ENCODE data around the gene MPST. TPM values are rescaled to one million over a fixed set of nuclear protein-coding genes. Genes with fewer than 3 reads are reported as not detected.

MPST gene
- total RNA-seq, 1 experiment from 2014 or later = 66.6 TPM

DNA sequence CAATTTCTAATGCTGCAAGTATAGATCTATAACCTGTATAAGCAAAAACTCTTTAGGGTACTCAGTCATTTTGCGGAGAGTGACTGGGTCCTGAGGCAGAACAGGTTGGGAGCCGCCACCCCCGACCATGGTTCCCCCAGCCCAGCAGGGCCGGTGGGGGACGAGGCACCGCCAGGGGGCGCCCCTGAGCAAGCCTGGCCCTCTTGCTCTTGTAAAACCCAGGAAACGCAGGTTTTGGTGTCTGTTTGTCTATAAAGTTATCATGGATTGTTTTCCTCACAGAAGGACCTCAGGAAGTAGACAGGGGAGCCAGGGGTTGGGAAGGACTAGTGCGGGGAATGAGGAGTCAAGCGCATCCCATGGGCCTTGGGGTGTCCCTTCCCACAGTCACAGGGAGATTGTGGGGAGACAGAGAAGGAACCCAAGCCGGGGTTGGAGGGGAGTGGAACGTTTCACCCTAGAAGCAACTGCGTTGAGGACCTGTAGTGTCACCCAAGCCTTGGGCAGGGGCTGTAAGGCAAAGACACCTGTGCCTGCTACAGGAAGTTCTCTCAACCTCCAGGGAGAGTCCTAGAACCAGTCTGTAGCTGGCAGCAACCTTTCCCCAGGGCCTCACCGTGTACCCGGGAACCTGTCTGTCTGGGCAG, 58.4 kb downstream of the MPST start:
- BruUV-seq (replicated peaks) = no TSS peak
- CTCF ChIA-PET = no interaction called here
- Histone ChIP-seq H3K4me1 (ENCODE audit: insufficient read depth, low read length, poor library complexity, severe bottlenecking) (no peaks in the 10 kb centered on the region), H3K27me3 (replicated peaks; ENCODE audit: insufficient read depth, low read depth, low read length, poor library complexity) (peaks cover 25% of the 10 kb centered on the region), H3K27ac (ENCODE audit: low read depth, low read length, poor library complexity, severe bottlenecking) (no peak overlapping the region), H3K9me3 (ENCODE audit: low read depth, low read length, poor library complexity, severe bottlenecking) (no peaks in the 10 kb centered on the region), H3K4me3 (ENCODE audit: low read depth, low read length, poor library complexity, severe bottlenecking) (no peak overlapping the region), H3K36me3 (ENCODE audit: insufficient read depth, low read length, poor library complexity, severe bottlenecking) (no peaks in the 10 kb centered on the region)
- TF ChIP-seq, protein P1, sequence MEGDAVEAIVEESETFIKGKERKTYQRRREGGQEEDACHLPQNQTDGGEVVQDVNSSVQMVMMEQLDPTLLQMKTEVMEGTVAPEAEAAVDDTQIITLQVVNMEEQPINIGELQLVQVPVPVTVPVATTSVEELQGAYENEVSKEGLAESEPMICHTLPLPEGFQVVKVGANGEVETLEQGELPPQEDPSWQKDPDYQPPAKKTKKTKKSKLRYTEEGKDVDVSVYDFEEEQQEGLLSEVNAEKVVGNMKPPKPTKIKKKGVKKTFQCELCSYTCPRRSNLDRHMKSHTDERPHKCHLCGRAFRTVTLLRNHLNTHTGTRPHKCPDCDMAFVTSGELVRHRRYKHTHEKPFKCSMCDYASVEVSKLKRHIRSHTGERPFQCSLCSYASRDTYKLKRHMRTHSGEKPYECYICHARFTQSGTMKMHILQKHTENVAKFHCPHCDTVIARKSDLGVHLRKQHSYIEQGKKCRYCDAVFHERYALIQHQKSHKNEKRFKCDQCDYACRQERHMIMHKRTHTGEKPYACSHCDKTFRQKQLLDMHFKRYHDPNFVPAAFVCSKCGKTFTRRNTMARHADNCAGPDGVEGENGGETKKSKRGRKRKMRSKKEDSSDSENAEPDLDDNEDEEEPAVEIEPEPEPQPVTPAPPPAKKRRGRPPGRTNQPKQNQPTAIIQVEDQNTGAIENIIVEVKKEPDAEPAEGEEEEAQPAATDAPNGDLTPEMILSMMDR (conservative IDR thresholded peaks at IDR 0.05; ENCODE audit: low read depth, low read length) = peak; percentile 100
- no peak for TF ChIP-seq EZH2 (IDR thresholded peaks at IDR 0.05; ENCODE audit: borderline replicate concordance, low read depth, low read length, poor library complexity, severe bottlenecking)
- intact Hi-C loops (cut with micrococcal nuclease; ENCODE audit: unreplicated experiment) = loop anchor here (5.0 kb wide), 1 partner anchor 119 kb away; no protein-coding TSS in a partner anchor
- POLR2A ChIA-PET (ENCODE audit: low non-redundant PET) = no interaction called here
- DNase-seq (ENCODE audit: low spot score) = peak; percentile 61

DNA sequence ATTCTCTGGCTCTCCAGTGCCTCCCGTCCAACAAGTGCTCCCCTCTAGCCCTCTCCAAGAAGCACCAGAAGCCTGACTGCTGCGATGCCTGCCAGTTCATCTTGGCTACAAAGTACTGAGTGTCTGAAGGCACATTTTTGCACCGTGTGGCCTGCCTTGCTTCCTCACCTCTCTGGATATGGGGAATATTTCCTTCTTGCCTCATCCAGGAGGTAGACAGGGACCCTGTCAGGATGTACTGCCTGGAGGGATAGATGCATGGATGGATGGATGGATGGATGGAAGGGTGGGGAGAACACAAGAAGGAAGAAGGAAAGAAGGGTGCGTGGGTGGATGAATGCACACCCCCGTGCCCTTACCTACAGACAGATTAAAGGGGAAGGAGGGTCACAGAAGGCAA, 59.6 kb downstream of the MPST start:
- CTCF ChIA-PET = no interaction called here
- DNase-seq (ENCODE audit: low spot score) = no peak
- Histone ChIP-seq H3K36me3 (ENCODE audit: insufficient read depth, low read length, poor library complexity, severe bottlenecking) (no peaks in the 10 kb centered on the region), H3K9me3 (ENCODE audit: low read depth, low read length, poor library complexity, severe bottlenecking) (no peaks in the 10 kb centered on the region), H3K4me3 (ENCODE audit: low read depth, low read length, poor library complexity, severe bottlenecking) (no peak overlapping the region), H3K4me1 (ENCODE audit: insufficient read depth, low read length, poor library complexity, severe bottlenecking) (no peaks in the 10 kb centered on the region), H3K27me3 (replicated peaks; ENCODE audit: insufficient read depth, low read depth, low read length, poor library complexity) (peaks cover 22% of the 10 kb centered on the region), H3K27ac (ENCODE audit: low read depth, low read length, poor library complexity, severe bottlenecking) (no peak overlapping the region)
- no TSS peak for BruUV-seq (replicated peaks)
- TF ChIP-seq, protein P1 (conservative IDR thresholded peaks at IDR 0.05; ENCODE audit: low read depth, low read length) = no peak
- TF ChIP-seq EZH2 (IDR thresholded peaks at IDR 0.05; ENCODE audit: borderline replicate concordance, low read depth, low read length, poor library complexity, severe bottlenecking) = no peak
- intact Hi-C loops (cut with micrococcal nuclease; ENCODE audit: unreplicated experiment) = loop anchor here (5.0 kb wide), 1 partner anchor 118 kb away; no protein-coding TSS in a partner anchor
- POLR2A ChIA-PET (ENCODE audit: low non-redundant PET) = no interaction called here

Other genes starting within 250 kb of the MPST start
- gene IFT27, start 243.6 kb upstream of the MPST start, total RNA-seq (2021) = 24.9 and 30.9 TPM in 2 replicates
- gene PVALB, start 202.7 kb upstream of the MPST start, total RNA-seq (2021) = not detected in 2 replicates
- gene NCF4, start 158.7 kb upstream of the MPST start, total RNA-seq (2021) = not detected in 2 replicates
- not detected in 2 replicates for gene CSF2RB, start 106.1 kb upstream of the MPST start, total RNA-seq (2021)
- 31.3 and 37.6 TPM in 2 replicates for gene TST, start 295 bp upstream of the MPST start, total RNA-seq (2021)
- gene KCTD17, start 32.0 kb downstream of the MPST start, total RNA-seq (2021) = 38.8 and 39.1 TPM in 2 replicates
- gene TMPRSS6, start 90.0 kb downstream of the MPST start, total RNA-seq (2021) = not detected in 2 replicates
- 0.97 and 1.5 TPM in 2 replicates for gene IL2RB, start 130.2 kb downstream of the MPST start, total RNA-seq (2021)
- gene C1QTNF6, start 168.5 kb downstream of the MPST start, total RNA-seq (2021) = 6.3 and 8.6 TPM in 2 replicates
- gene SSTR3, start 192.7 kb downstream of the MPST start, total RNA-seq (2021) = not detected in 2 replicates
- 4.0 and 5.8 TPM in 2 replicates for gene RAC2, start 224.5 kb downstream of the MPST start, total RNA-seq (2021)

All from A673 (cell line).